GM23338 (cell line): ENCODE results near the gene MAOA. TPM values are rescaled to one million over a fixed set of nuclear protein-coding genes. Genes with fewer than 3 reads are reported as not detected.
A peak's percentile ranks its signal among the peaks of the same experiment; 100 is the strongest.
"Not testable (repeated sequence)": the region's sequence is repeated elsewhere in the genome, so short reads cannot be mapped to it uniquely, and the experiment has no call there.

Experiments
- ATAC-seq: fragments of 200-7000 bp; cut with Tn5 transposase; 3 replicates; pipeline ENCODE4 v1.9.1; 2020
- DNase-seq: peaks from one replicate; pipeline ENCODE4 v3.0.0-alpha.2; 2015; ENCODE audit warnings: low spot score
- H2AFZ ChIP-seq: fragments of 200-600 bp; sonication (generic); 2 replicates; pipeline ENCODE4 v1.8.0; 2016; ENCODE audit warnings: antibody characterized with exemption, mild to moderate bottlenecking, moderate library complexity
- H3F3A ChIP-seq: fragments of 200-600 bp; sonication (generic); replicated peaks from 2 replicates; pipeline ENCODE4 v1.8.0; 2017; ENCODE audit warnings: antibody characterized with exemption, mixed run types, low read depth
- H3K27ac ChIP-seq: fragments of 200-600 bp; sonication (generic); 2 replicates; pipeline ENCODE4 v1.6.1; 2016; ENCODE audit warnings: low read depth
- H3K27me3 ChIP-seq: fragments of 200-600 bp; sonication (generic); 2 replicates; pipeline ENCODE4 v1.8.0; 2016; ENCODE audit warnings: mild to moderate bottlenecking, mixed run types, moderate library complexity; ENCODE audit not compliant: insufficient read depth
- H3K36me3 ChIP-seq: fragments of 200-600 bp; sonication (generic); 2 replicates; pipeline ENCODE4 v1.8.0; 2016; ENCODE audit warnings: mild to moderate bottlenecking; ENCODE audit not compliant: insufficient read depth
- H3K4me1 ChIP-seq: fragments of 200-600 bp; sonication (generic); 2 replicates; pipeline ENCODE4 v1.8.0; 2016; ENCODE audit warnings: mild to moderate bottlenecking, moderate library complexity; ENCODE audit not compliant: insufficient read depth
- H3K4me2 ChIP-seq: fragments of 200-600 bp; sonication (generic); 2 replicates; pipeline ENCODE4 v1.7.1; 2017; ENCODE audit warnings: mixed run types
- H3K4me3 ChIP-seq: fragments of 200-600 bp; sonication (generic); 2 replicates; pipeline ENCODE4 v1.6.1; 2016; ENCODE audit warnings: mixed run types
- H3K79me2 ChIP-seq: fragments of 200-600 bp; sonication (generic); replicated peaks from 2 replicates; pipeline ENCODE4 v1.8.0; 2017; ENCODE audit warnings: mild to moderate bottlenecking; ENCODE audit not compliant: insufficient read depth
- H3K9me2 ChIP-seq: fragments of 200-600 bp; sonication (generic); 2 replicates; pipeline ENCODE4 v1.8.0; 2017; ENCODE audit not compliant: insufficient read depth
- H4K20me1 ChIP-seq: fragments of 200-600 bp; sonication (generic); replicated peaks from 2 replicates; pipeline ENCODE4 v1.8.0; 2017; ENCODE audit warnings: mild to moderate bottlenecking; ENCODE audit not compliant: insufficient read depth
- H3K27ac Mint-ChIP-seq: 2 replicates; pipeline ENCODE4 v1.8.0; 2020; ENCODE audit warnings: inconsistent platforms, mild to moderate bottlenecking, moderate library complexity, mixed read lengths
- H3K27me3 Mint-ChIP-seq: 3 replicates; pipeline ENCODE4 v1.8.0; 2022; ENCODE audit warnings: low read depth, mild to moderate bottlenecking, moderate library complexity, mixed read lengths, inconsistent platforms; ENCODE audit not compliant: insufficient read depth, poor library complexity
- H3K36me3 Mint-ChIP-seq: 3 replicates; pipeline ENCODE4 v1.8.0; 2021; ENCODE audit warnings: low read depth, mild to moderate bottlenecking, inconsistent platforms, moderate library complexity, mixed read lengths
- H3K4me1 Mint-ChIP-seq: 3 replicates; pipeline ENCODE4 v1.8.0; 2020; ENCODE audit warnings: mild to moderate bottlenecking, inconsistent platforms, mixed read lengths
- H3K4me3 Mint-ChIP-seq: 3 replicates; pipeline ENCODE4 v1.8.0; 2021; ENCODE audit warnings: moderate library complexity, mild to moderate bottlenecking, inconsistent platforms, mixed read lengths
- H3K9me3 Mint-ChIP-seq: 3 replicates; pipeline ENCODE4 v1.8.0; 2020; ENCODE audit warnings: moderate library complexity, mild to moderate bottlenecking, inconsistent platforms, mixed read lengths
- ETS1 ChIP-seq: IDR thresholded peaks from 2 replicates; pipeline ENCODE4 v1.6.1; 2016; ENCODE audit warnings: antibody characterized with exemption
- EZH2phosphoT487 ChIP-seq: fragments of 200-600 bp; sonication (generic); IDR thresholded peaks from one replicate; pipeline ENCODE4 v1.8.1; 2018; ENCODE audit warnings: antibody characterized with exemption; ENCODE audit not compliant: unreplicated experiment
- polyA plus RNA-seq: library from polyadenylated mRNA; unstranded; fragments of >200 nt; fragmentation: Nextera tagmentation; extraction: Ambion mirVana; gene quantifications from 2 replicates; pipeline ENCODE4 v1.2.1, GENCODE V29; 2016
- total RNA-seq: library from RNA; depleted of rRNA; stranded (reverse); fragments of >200 nt; shearing (Covaris generic); gene quantifications from 2 replicates; pipeline ENCODE4 v1.2.3, GENCODE V29; 2014
- TF ChIP-seq, protein P1 (sequence below): fragments of 250-450 bp; sonication (Bioruptor Pico); IDR thresholded peaks from 2 replicates; pipeline ENCODE4 v1.5.0; 2020; ENCODE audit warnings: mild to moderate bottlenecking, moderate library complexity

MAOA gene
- total and polyA plus RNA-seq, 2 experiments from 2014 or later: 3.2 to 5.2 TPM

DNA sequence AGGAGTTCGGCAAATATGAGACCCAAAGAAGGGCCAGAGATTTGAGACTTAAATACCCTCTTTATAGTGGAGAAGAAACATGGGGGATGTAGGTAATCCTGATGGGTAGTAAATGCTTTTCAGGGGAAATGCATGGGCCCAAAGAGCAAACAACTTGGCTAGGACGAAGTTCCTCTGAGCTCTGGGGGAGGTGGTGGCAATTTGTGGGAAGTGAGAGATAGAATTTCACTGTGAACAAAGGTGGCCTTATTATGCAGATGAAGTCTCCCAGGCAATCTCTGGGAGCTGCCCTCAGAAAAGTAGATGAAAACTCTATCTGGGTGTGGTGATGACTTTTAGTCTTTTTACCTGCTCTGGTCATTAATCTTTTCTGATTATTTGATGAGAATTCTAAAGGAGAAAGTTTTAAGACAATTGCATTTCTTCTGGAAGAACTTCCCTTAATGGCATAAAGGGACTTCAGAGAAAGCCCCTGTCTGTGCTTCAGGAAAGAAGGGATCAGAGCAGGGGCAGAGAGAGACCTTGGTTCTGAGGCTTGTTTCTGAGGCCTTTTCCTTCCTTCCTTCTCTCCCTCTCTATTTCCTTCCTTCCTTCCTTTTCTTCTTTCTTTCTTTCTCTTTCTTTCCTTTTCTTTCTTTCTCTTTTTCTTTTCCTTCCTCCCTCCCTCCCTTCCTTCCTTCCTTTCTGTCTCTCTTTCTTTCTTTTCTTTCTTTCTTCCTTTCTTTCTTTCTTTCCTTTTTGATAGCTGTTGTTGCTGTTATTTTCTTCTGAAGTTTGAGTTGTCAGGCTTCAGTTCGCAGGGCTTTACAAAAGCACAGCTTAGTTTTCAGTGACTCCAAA lies 37.5 kb upstream of the MAOA start:
- H3K4me3 Mint-ChIP-seq: peak overlapping the region; percentile 46
- Histone ChIP-seq H3K27me3 (no peaks in the 10 kb centered on the region), H3K27ac (peak overlapping the region; percentile 97), H3K79me2 (no peaks in the 10 kb centered on the region), H3K36me3 (no peaks in the 10 kb centered on the region), H3K4me1 (peaks cover 49% of the 10 kb centered on the region), H3K9me2 (0 out of 2 replicates have a peak, but pooled peaks cover 3% of the 10 kb centered on the region), H2AFZ (no peak overlapping the region), H3K4me2 (peak overlapping the region; percentile 68), H3F3A (no peaks in the 10 kb centered on the region), H4K20me1 (no peaks in the 10 kb centered on the region), H3K4me3 (peak overlapping the region; percentile 12; the same call in 1 of the 2 replicates)
- peaks cover 10% of the 10 kb centered on the region; the same call in 2 of the 3 replicates for H3K36me3 Mint-ChIP-seq
- peaks cover 7% of the 10 kb centered on the region for H3K27me3 Mint-ChIP-seq
- TF ChIP-seq ETS1: no peak
- TF ChIP-seq, protein P1, sequence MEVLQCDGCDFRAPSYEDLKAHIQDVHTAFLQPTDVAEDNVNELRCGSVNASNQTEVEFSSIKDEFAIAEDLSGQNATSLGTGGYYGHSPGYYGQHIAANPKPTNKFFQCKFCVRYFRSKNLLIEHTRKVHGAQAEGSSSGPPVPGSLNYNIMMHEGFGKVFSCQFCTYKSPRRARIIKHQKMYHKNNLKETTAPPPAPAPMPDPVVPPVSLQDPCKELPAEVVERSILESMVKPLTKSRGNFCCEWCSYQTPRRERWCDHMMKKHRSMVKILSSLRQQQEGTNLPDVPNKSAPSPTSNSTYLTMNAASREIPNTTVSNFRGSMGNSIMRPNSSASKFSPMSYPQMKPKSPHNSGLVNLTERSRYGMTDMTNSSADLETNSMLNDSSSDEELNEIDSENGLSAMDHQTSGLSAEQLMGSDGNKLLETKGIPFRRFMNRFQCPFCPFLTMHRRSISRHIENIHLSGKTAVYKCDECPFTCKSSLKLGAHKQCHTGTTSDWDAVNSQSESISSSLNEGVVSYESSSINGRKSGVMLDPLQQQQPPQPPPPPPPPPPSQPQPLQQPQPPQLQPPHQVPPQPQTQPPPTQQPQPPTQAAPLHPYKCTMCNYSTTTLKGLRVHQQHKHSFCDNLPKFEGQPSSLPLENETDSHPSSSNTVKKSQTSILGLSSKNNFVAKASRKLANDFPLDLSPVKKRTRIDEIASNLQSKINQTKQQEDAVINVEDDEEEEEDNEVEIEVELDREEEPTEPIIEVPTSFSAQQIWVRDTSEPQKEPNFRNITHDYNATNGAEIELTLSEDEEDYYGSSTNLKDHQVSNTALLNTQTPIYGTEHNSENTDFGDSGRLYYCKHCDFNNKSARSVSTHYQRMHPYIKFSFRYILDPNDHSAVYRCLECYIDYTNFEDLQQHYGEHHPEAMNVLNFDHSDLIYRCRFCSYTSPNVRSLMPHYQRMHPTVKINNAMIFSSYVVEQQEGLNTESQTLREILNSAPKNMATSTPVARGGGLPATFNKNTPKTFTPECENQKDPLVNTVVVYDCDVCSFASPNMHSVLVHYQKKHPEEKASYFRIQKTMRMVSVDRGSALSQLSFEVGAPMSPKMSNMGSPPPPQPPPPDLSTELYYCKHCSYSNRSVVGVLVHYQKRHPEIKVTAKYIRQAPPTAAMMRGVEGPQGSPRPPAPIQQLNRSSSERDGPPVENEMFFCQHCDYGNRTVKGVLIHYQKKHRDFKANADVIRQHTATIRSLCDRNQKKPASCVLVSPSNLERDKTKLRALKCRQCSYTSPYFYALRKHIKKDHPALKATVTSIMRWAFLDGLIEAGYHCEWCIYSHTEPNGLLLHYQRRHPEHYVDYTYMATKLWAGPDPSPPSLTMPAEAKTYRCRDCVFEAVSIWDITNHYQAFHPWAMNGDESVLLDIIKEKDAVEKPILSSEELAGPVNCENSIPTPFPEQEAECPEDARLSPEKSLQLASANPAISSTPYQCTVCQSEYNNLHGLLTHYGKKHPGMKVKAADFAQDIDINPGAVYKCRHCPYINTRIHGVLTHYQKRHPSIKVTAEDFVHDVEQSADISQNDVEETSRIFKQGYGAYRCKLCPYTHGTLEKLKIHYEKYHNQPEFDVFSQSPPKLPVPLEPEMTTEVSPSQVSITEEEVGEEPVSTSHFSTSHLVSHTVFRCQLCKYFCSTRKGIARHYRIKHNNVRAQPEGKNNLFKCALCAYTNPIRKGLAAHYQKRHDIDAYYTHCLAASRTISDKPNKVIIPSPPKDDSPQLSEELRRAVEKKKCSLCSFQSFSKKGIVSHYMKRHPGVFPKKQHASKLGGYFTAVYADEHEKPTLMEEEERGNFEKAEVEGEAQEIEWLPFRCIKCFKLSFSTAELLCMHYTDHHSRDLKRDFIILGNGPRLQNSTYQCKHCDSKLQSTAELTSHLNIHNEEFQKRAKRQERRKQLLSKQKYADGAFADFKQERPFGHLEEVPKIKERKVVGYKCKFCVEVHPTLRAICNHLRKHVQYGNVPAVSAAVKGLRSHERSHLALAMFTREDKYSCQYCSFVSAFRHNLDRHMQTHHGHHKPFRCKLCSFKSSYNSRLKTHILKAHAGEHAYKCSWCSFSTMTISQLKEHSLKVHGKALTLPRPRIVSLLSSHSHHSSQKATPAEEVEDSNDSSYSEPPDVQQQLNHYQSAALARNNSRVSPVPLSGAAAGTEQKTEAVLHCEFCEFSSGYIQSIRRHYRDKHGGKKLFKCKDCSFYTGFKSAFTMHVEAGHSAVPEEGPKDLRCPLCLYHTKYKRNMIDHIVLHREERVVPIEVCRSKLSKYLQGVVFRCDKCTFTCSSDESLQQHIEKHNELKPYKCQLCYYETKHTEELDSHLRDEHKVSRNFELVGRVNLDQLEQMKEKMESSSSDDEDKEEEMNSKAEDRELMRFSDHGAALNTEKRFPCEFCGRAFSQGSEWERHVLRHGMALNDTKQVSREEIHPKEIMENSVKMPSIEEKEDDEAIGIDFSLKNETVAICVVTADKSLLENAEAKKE (CRISPR knock-in tag): peak; percentile 68
- TF ChIP-seq EZH2phosphoT487: no peak
- peak overlapping the region; percentile 90 for H3K27ac Mint-ChIP-seq
- DNase-seq (peak; percentile 76), ATAC-seq (peak; percentile 97)
- peaks cover 4% of the 10 kb centered on the region for H3K9me3 Mint-ChIP-seq
- peaks cover 43% of the 10 kb centered on the region for H3K4me1 Mint-ChIP-seq

GRCh38 chrX:43619861-43620260 lies 36.2 kb upstream of the MAOA start:
- not testable (repeated sequence) for H3K79me2 ChIP-seq, H3K4me3 Mint-ChIP-seq, H3K4me2 ChIP-seq, H3F3A ChIP-seq, H3K27me3 ChIP-seq, ATAC-seq, DNase-seq, H2AFZ ChIP-seq, H3K4me3 ChIP-seq, H3K9me2 ChIP-seq, H4K20me1 ChIP-seq, H3K27me3 Mint-ChIP-seq, H3K9me3 Mint-ChIP-seq, H3K36me3 ChIP-seq
- peaks cover 42% of the 10 kb centered on the region for H3K4me1 Mint-ChIP-seq
- peak overlapping the region; percentile 92 for H3K27ac Mint-ChIP-seq
- peak overlapping the region; percentile 97 for H3K27ac ChIP-seq
- H3K4me1 ChIP-seq: peaks cover 48% of the 10 kb centered on the region
- peaks cover 10% of the 10 kb centered on the region; the same call in 2 of the 3 replicates for H3K36me3 Mint-ChIP-seq
